Stimulated activated CD4-positive, alpha-beta T cell treated with anti-CD3 and anti-CD28 coated beads, TNF-alpha, amount 100 ng/mL, for 1 hour (primary cell): ENCODE results near the gene RSPRY1.

Source experiments
- DNase-seq, 3 donors: peaks; one replicate each; pipeline ENCODE4 v3.0.0-alpha.2; 2020; ENCODE audit warnings: low read depth in 3 of 3, low spot score in 1 of 3

RSPRY1 gene

GRCh38 chr16:57289391-57290257 is 103.5 kb downstream of the RSPRY1 start:
- DNase-seq, result no peak
